ENCODE results near the gene COA8.

Gene COA8

GRCh38 chr14:103540821-103541708 lies 21.7 kb upstream of the COA8 start:
- Histone ChIP-seq H4K20me1 (ENCODE audit: insufficient read depth) (no peaks in the 10 kb centered on the region), H3K4me1 (ENCODE audit: low read depth, poor library complexity, severe bottlenecking) (no peaks in the 10 kb centered on the region), H3K4me3 (IDR thresholded peaks at IDR 0.05; ENCODE audit: insufficient read depth, low read depth, low read length) (no peak overlapping the region), H2AFZ (ENCODE audit: low read depth) (no peak overlapping the region), H3K27me3 (ENCODE audit: insufficient read depth, low read depth) (peaks cover 6% of the 10 kb centered on the region; the same call in 1 of the 2 replicates), H3K36me3 (ENCODE audit: insufficient read depth) (no peaks in the 10 kb centered on the region), H3K27ac (no peak overlapping the region), H3K9ac (no peak overlapping the region), H3K79me2 (ENCODE audit: insufficient read depth, low read depth) (no peaks in the 10 kb centered on the region), H3K4me2 (no peak overlapping the region)
- TF ChIP-seq, protein P1, sequence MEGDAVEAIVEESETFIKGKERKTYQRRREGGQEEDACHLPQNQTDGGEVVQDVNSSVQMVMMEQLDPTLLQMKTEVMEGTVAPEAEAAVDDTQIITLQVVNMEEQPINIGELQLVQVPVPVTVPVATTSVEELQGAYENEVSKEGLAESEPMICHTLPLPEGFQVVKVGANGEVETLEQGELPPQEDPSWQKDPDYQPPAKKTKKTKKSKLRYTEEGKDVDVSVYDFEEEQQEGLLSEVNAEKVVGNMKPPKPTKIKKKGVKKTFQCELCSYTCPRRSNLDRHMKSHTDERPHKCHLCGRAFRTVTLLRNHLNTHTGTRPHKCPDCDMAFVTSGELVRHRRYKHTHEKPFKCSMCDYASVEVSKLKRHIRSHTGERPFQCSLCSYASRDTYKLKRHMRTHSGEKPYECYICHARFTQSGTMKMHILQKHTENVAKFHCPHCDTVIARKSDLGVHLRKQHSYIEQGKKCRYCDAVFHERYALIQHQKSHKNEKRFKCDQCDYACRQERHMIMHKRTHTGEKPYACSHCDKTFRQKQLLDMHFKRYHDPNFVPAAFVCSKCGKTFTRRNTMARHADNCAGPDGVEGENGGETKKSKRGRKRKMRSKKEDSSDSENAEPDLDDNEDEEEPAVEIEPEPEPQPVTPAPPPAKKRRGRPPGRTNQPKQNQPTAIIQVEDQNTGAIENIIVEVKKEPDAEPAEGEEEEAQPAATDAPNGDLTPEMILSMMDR (conservative IDR thresholded peaks at IDR 0.05; ENCODE audit: low read depth, low read length) = no peak

DNA sequence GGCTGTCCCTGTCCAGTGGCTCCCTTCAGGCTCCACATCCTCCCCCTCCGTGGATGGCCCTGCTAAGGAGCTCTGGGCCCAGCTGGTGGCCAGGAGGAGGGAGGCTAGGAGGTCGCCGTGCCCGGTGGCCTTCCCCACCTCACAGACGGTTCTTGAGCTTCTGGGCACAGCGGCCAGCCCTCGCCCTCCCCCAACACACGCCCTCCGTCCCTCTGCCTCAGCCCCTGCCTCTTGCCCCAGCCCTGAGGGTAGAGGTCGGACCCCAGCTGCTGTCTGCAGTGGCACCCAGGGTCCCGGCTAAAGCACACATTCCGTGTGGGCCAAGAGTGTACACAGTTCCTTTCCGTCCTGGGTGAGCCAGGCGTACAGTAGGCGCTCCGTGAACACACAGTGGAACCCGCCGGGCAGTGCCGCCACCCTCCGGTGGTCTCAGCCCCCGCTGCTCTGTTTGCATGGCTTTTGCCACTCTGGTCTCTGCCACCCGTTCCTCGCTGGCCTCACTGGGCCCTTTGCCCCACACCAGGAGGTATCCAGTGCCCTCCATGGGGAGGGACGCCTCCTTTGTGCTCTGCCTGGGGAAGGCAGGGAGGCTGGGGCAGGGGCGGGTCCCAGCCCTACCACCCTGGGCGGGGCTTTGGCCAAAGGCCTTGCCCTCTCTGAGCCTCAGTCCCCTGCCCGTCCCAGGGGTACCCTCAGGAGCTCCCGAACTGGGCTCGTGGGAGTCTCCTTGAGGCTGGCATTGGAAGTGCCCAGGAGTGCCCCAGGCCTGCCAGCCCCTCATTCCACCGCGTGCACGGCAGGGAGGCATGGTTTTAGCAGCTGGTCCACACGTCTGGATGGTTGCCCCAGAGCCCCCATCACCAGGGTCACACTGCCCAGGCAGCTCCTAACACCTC lies 20.8 kb upstream of the COA8 start:
- Histone ChIP-seq H3K36me3 (ENCODE audit: insufficient read depth) (no peaks in the 10 kb centered on the region), H3K4me1 (ENCODE audit: low read depth, poor library complexity, severe bottlenecking) (no peaks in the 10 kb centered on the region), H3K27me3 (ENCODE audit: insufficient read depth, low read depth) (peaks cover 6% of the 10 kb centered on the region; the same call in 1 of the 2 replicates), H3K4me2 (no peak overlapping the region), H3K27ac (no peak overlapping the region), H3K9ac (no peak overlapping the region), H2AFZ (ENCODE audit: low read depth) (no peak overlapping the region), H3K4me3 (IDR thresholded peaks at IDR 0.05; ENCODE audit: insufficient read depth, low read depth, low read length) (no peak overlapping the region), H4K20me1 (ENCODE audit: insufficient read depth) (no peaks in the 10 kb centered on the region), H3K79me2 (ENCODE audit: insufficient read depth, low read depth) (no peaks in the 10 kb centered on the region)
- TF ChIP-seq, protein P1 (conservative IDR thresholded peaks at IDR 0.05; ENCODE audit: low read depth, low read length) = no peak

GRCh38 chr14:103542605-103543088 lies 20.1 kb upstream of the COA8 start:
- no peak overlapping the region for H3K27ac ChIP-seq
- H3K79me2 ChIP-seq (ENCODE audit: insufficient read depth, low read depth) = no peaks in the 10 kb centered on the region
- H3K9ac ChIP-seq = no peak overlapping the region
- H3K4me3 ChIP-seq (IDR thresholded peaks at IDR 0.05; ENCODE audit: insufficient read depth, low read depth, low read length) = no peak overlapping the region
- H2AFZ ChIP-seq (ENCODE audit: low read depth) = no peak overlapping the region
- H3K4me2 ChIP-seq = no peak overlapping the region
- H3K27me3 ChIP-seq (ENCODE audit: insufficient read depth, low read depth) = peaks cover 6% of the 10 kb centered on the region; the same call in 1 of the 2 replicates
- H3K36me3 ChIP-seq (ENCODE audit: insufficient read depth) = no peaks in the 10 kb centered on the region
- no peaks in the 10 kb centered on the region for H3K4me1 ChIP-seq (ENCODE audit: low read depth, poor library complexity, severe bottlenecking)
- TF ChIP-seq, protein P1 (conservative IDR thresholded peaks at IDR 0.05; ENCODE audit: low read depth, low read length) = no peak
- H4K20me1 ChIP-seq (ENCODE audit: insufficient read depth) = no peaks in the 10 kb centered on the region

DNA sequence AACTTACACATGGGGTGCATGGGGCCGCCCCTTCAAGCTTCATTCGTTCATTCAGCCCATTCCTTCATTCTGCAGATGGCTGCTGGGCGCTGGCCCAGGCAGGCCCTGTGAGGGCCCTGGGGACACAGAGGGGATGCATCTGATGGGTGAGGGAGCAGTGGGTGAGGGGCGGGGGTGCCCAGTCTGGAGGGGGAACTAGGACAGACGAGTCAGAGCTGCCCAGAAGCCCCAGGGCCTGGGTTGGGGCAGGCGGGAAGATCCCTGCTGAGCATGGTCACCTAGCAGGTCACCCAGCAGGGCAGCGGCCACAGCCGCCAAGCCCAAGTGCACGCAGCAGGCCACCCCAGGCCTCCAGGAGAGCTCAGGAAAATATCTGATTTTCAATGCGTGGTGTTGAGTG lies 19.6 kb upstream of the COA8 start:
- Histone ChIP-seq H3K4me3 (IDR thresholded peaks at IDR 0.05; ENCODE audit: insufficient read depth, low read depth, low read length) (no peak overlapping the region), H3K4me2 (no peak overlapping the region), H2AFZ (ENCODE audit: low read depth) (no peak overlapping the region), H3K27me3 (ENCODE audit: insufficient read depth, low read depth) (peaks cover 6% of the 10 kb centered on the region; the same call in 1 of the 2 replicates), H3K9ac (no peak overlapping the region), H4K20me1 (ENCODE audit: insufficient read depth) (no peaks in the 10 kb centered on the region), H3K4me1 (ENCODE audit: low read depth, poor library complexity, severe bottlenecking) (no peaks in the 10 kb centered on the region), H3K79me2 (ENCODE audit: insufficient read depth, low read depth) (no peaks in the 10 kb centered on the region), H3K27ac (no peak overlapping the region), H3K36me3 (ENCODE audit: insufficient read depth) (no peaks in the 10 kb centered on the region)
- TF ChIP-seq, protein P1 (conservative IDR thresholded peaks at IDR 0.05; ENCODE audit: low read depth, low read length) = no peak
